NK-92 (cell line): ENCODE measurements around the gene FKBP7.
"Not testable (repeated sequence)": the region's sequence is repeated elsewhere in the genome, so short reads cannot be mapped to it uniquely, and the experiment has no call there.

ENCODE experiments used
- DNase-seq: peaks from one replicate; lab custom pipeline; 2025; ENCODE audit not compliant: unreplicated experiment; lab: John Stamatoyannopoulos, UW

FKBP7 gene

GRCh38 chr2:178450524-178450773, 28.0 kb downstream of the FKBP7 start:
- DNase-seq = no peak

- no peak for DNase-seq
Measured at GRCh38 chr2:178449700-178450523, 28.5 kb downstream of the FKBP7 start.

- no peak for DNase-seq
Measured at GRCh38 chr2:178448968-178449661, 29.3 kb downstream of the FKBP7 start.

- no peak for DNase-seq
Measured at GRCh38 chr2:178441426-178441825, 37.0 kb downstream of the FKBP7 start.

GRCh38 chr2:178436662-178437061, 41.7 kb downstream of the FKBP7 start:
- DNase-seq = no peak

- DNase-seq = no peak
Measured at GRCh38 chr2:178429336-178429735, 49.1 kb downstream of the FKBP7 start.

GRCh38 chr2:178428396-178428806, 50.0 kb downstream of the FKBP7 start:
- no peak for DNase-seq

GRCh38 chr2:178427458-178427857, 50.9 kb downstream of the FKBP7 start:
- no peak for DNase-seq

GRCh38 chr2:178426388-178426787, 52.0 kb downstream of the FKBP7 start:
- no peak for DNase-seq

- DNase-seq = no peak
Measured at GRCh38 chr2:178425255-178425827, 53.1 kb downstream of the FKBP7 start.

GRCh38 chr2:178423746-178424145, 54.7 kb downstream of the FKBP7 start:
- DNase-seq = not testable (repeated sequence)

GRCh38 chr2:178422097-178422496, 56.3 kb downstream of the FKBP7 start:
- DNase-seq = no peak

GRCh38 chr2:178420463-178420999, 57.9 kb downstream of the FKBP7 start:
- DNase-seq = no peak

- no peak for DNase-seq
Measured at GRCh38 chr2:178419123-178419522, 59.3 kb downstream of the FKBP7 start.

- no peak for DNase-seq
Measured at GRCh38 chr2:178418426-178418825, 60.0 kb downstream of the FKBP7 start.

- DNase-seq = no peak
Measured at GRCh38 chr2:178417916-178418315, 60.5 kb downstream of the FKBP7 start.

- DNase-seq = no peak
Measured at GRCh38 chr2:178415979-178416378, 62.4 kb downstream of the FKBP7 start.

GRCh38 chr2:178414266-178415247, 63.8 kb downstream of the FKBP7 start:
- no peak for DNase-seq
